PC-9 (cell line): ENCODE measurements around the gene AQR. TPM values are rescaled to one million over a fixed set of nuclear protein-coding genes. Genes with fewer than 3 reads are reported as not detected.
A peak's percentile ranks its signal among the peaks of the same experiment; 100 is the strongest.

Experiments used
- BruUV-seq: library from RNA; stranded (reverse); fragments of 400-500 nt; replicated peaks from 2 replicates; lab custom pipeline; 2021; lab: Mats Ljungman, UMichigan
- CTCF ChIA-PET: fragments of 300-600 bp; sonication (Branson Sonifier 250); formaldehyde crosslinking; loops from one replicate; lab custom pipeline; 2022; ENCODE audit warnings: antibody characterized with exemption; lab: Charles Lee
- POLR2A ChIA-PET: fragments of 300-600 bp; sonication (Branson Sonifier 250); formaldehyde crosslinking; loops from one replicate; lab custom pipeline; 2022; ENCODE audit warnings: antibody characterized with exemption; ENCODE audit not compliant: unreplicated experiment; lab: Charles Lee
- DNase-seq, 2 experiments: peaks; one replicate each; pipeline versions ENCODE4 v3.0.0 to v3.0.0-alpha.2; 2015 to 2022; ENCODE audit warnings: mixed read lengths in 1 of 2
- H2AFZ ChIP-seq: fragments of 200-600 bp; sonication (generic); 2 replicates; pipeline ENCODE4 v1.8.1; 2017; ENCODE audit warnings: antibody characterized with exemption
- H3F3A ChIP-seq: fragments of 200-600 bp; sonication (generic); 2 replicates; pipeline ENCODE4 v1.8.1; 2017; ENCODE audit warnings: antibody characterized with exemption, mild to moderate bottlenecking, low read depth; ENCODE audit not compliant: insufficient read depth
- H3K27ac ChIP-seq: fragments of 200-600 bp; sonication (generic); 2 replicates; pipeline ENCODE4 v1.6.1; 2016; ENCODE audit warnings: mixed run types
- H3K27me3 ChIP-seq: fragments of 200-600 bp; sonication (generic); 2 replicates; pipeline ENCODE4 v1.6.1; 2016; ENCODE audit warnings: low read depth, mixed run types; ENCODE audit not compliant: insufficient read depth
- H3K36me3 ChIP-seq: fragments of 200-600 bp; sonication (generic); 2 replicates; pipeline ENCODE4 v1.6.1; 2016; ENCODE audit warnings: low read depth, mixed run types
- H3K4me1 ChIP-seq: fragments of 200-600 bp; sonication (generic); replicated peaks from 2 replicates; pipeline ENCODE4 v1.6.1; 2016; ENCODE audit warnings: mixed run types; ENCODE audit not compliant: insufficient read depth
- H3K4me2 ChIP-seq: fragments of 200-600 bp; sonication (generic); 2 replicates; pipeline ENCODE4 v1.6.1; 2017; ENCODE audit warnings: mixed run types
- H3K4me3 ChIP-seq: fragments of 200-600 bp; sonication (generic); 2 replicates; pipeline ENCODE4 v1.6.1; 2016; ENCODE audit warnings: mixed run types
- H3K79me2 ChIP-seq: fragments of 200-600 bp; sonication (generic); 2 replicates; pipeline ENCODE4 v1.6.1; 2017; ENCODE audit warnings: low read depth, mixed run types
- H3K9me2 ChIP-seq: fragments of 200-600 bp; sonication (generic); 2 replicates; pipeline ENCODE4 v1.8.1; 2017; ENCODE audit warnings: mild to moderate bottlenecking; ENCODE audit not compliant: insufficient read depth
- H3K9me3 ChIP-seq: fragments of 200-600 bp; sonication (generic); 2 replicates; pipeline ENCODE4 v1.8.1; 2016; ENCODE audit warnings: low read depth; ENCODE audit not compliant: insufficient read depth
- H4K20me1 ChIP-seq: fragments of 200-600 bp; sonication (generic); 2 replicates; pipeline ENCODE4 v1.8.1; 2017; ENCODE audit not compliant: insufficient read depth
- CTCF ChIP-seq: fragments of 200-600 bp; sonication (generic); conservative IDR thresholded peaks from 2 replicates; pipeline ENCODE4 v1.6.1; 2017; ENCODE audit warnings: mixed run types, antibody characterized with exemption, mild to moderate bottlenecking, moderate library complexity
- EZH2 ChIP-seq: fragments of 200-600 bp; sonication (generic); IDR thresholded peaks from 2 replicates; pipeline ENCODE4 v1.8.0; 2017; ENCODE audit warnings: antibody characterized with exemption, low read depth
- intact Hi-C: fragments of 100-400 bp; cut with micrococcal nuclease; formaldehyde crosslinking; loops from one replicate; pipeline ENCODE4 v1.10.0; 2022; ENCODE audit not compliant: unreplicated experiment
- total RNA-seq: library from RNA; stranded (reverse); gene quantifications from 2 replicates; pipeline ENCODE4 v1.2.3, GENCODE V29; 2021

Gene AQR
- total RNA-seq, 1 experiment from 2014 or later: 33.6 TPM

DNA sequence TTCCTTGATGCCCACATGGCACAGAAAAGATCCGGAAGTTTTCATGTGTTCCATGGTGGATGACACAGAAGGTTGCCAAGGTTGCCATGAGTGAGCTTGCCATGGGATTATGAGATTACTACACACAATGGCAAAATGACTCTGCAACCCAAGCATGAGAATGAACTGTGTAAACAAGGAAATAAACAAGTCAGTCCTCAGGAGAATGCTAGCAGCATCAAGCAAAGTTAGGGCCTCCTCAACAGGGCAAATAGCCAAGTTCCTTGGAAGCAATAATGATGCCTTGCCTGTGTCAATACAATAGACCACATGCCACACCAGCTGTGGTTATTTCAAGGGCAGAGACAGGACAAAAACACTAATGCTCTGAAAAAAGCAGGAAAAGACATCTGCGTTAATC lies 41.8 kb downstream of the AQR start:
- BruUV-seq: no TSS peak
- intact Hi-C loops: loop anchor here (10.0 kb wide), 1 partner anchor 823 kb away; the partner anchor contains the start of genes EMC7 and PGBD4

GRCh38 chr15:34914317-34914716 lies 55.2 kb downstream of the AQR start:
- Histone ChIP-seq H4K20me1 (no peaks in the 10 kb centered on the region), H3K4me3 (no peak overlapping the region), H3K4me1 (no peaks in the 10 kb centered on the region), H3F3A (no peaks in the 10 kb centered on the region), H3K79me2 (no peaks in the 10 kb centered on the region), H3K27me3 (no peaks in the 10 kb centered on the region), H2AFZ (no peak overlapping the region), H3K4me2 (no peak overlapping the region), H3K27ac (no peak overlapping the region), H3K36me3 (peaks cover 7% of the 10 kb centered on the region), H3K9me3 (no peaks in the 10 kb centered on the region), H3K9me2 (no peaks in the 10 kb centered on the region)
- intact Hi-C loops: no loop called here
- CTCF ChIA-PET: no interaction called here
- BruUV-seq: no TSS peak
- no peak for DNase-seq
- POLR2A ChIA-PET: no interaction called here
- no peak for TF ChIP-seq EZH2
- TF ChIP-seq CTCF: no peak

More for the DNA sequence above, 41.8 kb downstream of the AQR start:
- Histone ChIP-seq H3K36me3 (no peaks in the 10 kb centered on the region), H3K9me2 (no peaks in the 10 kb centered on the region), H3K27me3 (no peaks in the 10 kb centered on the region), H4K20me1 (no peaks in the 10 kb centered on the region), H3K4me2 (no peak overlapping the region), H3K4me1 (no peaks in the 10 kb centered on the region), H3K79me2 (no peaks in the 10 kb centered on the region), H2AFZ (no peak overlapping the region), H3K4me3 (no peak overlapping the region), H3F3A (0 out of 2 replicates have a peak, but pooled peaks cover 3% of the 10 kb centered on the region), H3K9me3 (no peaks in the 10 kb centered on the region), H3K27ac (no peak overlapping the region)
- CTCF ChIA-PET: no interaction called here
- DNase-seq: peak in 1 of 2 experiments; percentile 44
- POLR2A ChIA-PET: interaction anchor here (0.6 kb wide), 1 partner anchor 585 kb away, joined by 4 read pairs; the partner anchor contains the start of gene NOP10
- no peak for TF ChIP-seq EZH2

- intact Hi-C loops: no loop called here
- no peak for DNase-seq
- H3K79me2 ChIP-seq: no peaks in the 10 kb centered on the region
- H3K36me3 ChIP-seq: 0 out of 2 replicates have a peak, but pooled peaks cover 6% of the 10 kb centered on the region
- CTCF ChIA-PET: no interaction called here
- no peak for TF ChIP-seq CTCF
- TF ChIP-seq EZH2: no peak
- POLR2A ChIA-PET: no interaction called here
- H3K4me2 ChIP-seq: no peak overlapping the region
- H3K9me2 ChIP-seq: no peaks in the 10 kb centered on the region
- no peaks in the 10 kb centered on the region for H4K20me1 ChIP-seq
- no peaks in the 10 kb centered on the region for H3K27me3 ChIP-seq
- no peak overlapping the region for H3K27ac ChIP-seq
- BruUV-seq: no TSS peak
- no peaks in the 10 kb centered on the region for H3K9me3 ChIP-seq
- H3F3A ChIP-seq: no peaks in the 10 kb centered on the region
- no peaks in the 10 kb centered on the region for H3K4me1 ChIP-seq
- no peak overlapping the region for H3K4me3 ChIP-seq
- no peak overlapping the region for H2AFZ ChIP-seq
Measured at GRCh38 chr15:34905047-34905446, 64.5 kb downstream of the AQR start.

DNA sequence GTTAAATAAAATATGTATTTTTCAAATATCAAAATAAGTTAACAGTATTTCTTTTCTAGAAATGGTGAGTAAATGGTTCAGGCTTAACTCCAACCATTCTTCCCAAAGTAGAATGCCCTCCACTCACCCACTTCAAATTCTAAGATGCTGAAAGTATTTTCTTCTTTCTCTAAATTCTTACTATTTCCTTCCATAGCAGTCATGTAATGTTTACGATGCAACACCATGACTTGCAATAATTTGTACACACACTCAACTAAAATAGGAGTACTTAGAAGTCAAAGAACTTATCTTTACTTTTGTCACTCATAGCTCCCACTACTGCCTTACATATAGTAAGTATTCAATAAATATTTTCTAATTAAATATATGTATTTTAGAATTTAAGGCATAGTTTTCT lies 65.0 kb downstream of the AQR start:
- no peak overlapping the region for H3K4me3 ChIP-seq
- H3K36me3 ChIP-seq: 0 out of 2 replicates have a peak, but pooled peaks cover 4% of the 10 kb centered on the region
- H3K27me3 ChIP-seq: no peaks in the 10 kb centered on the region
- H3K9me3 ChIP-seq: no peaks in the 10 kb centered on the region
- ChIA-PET POLR2A (no interaction called here), CTCF (no interaction called here)
- TF ChIP-seq CTCF (no peak), EZH2 (no peak)
- no TSS peak for BruUV-seq
- intact Hi-C loops: no loop called here
- no peak overlapping the region for H3K4me2 ChIP-seq
- H2AFZ ChIP-seq: no peak overlapping the region
- no peaks in the 10 kb centered on the region for H3K79me2 ChIP-seq
- H3F3A ChIP-seq: no peaks in the 10 kb centered on the region
- H4K20me1 ChIP-seq: no peaks in the 10 kb centered on the region
- no peaks in the 10 kb centered on the region for H3K9me2 ChIP-seq
- no peak for DNase-seq
- no peaks in the 10 kb centered on the region for H3K4me1 ChIP-seq
- no peak overlapping the region for H3K27ac ChIP-seq
